Measurements from ENCODE around the gene VAX1.

Gene VAX1

GRCh38 chr10:117112220-117112619 is 25.9 kb downstream of the VAX1 start:
- Histone ChIP-seq H3K9ac (ENCODE audit: low read length) (no peak overlapping the region), H3K4me2 (ENCODE audit: low read depth, low read length, poor library complexity, severe bottlenecking) (no peak overlapping the region), H3K27ac (ENCODE audit: low read depth, low read length) (no peak overlapping the region), H3K27me3 (ENCODE audit: low read length) (no peaks in the 10 kb centered on the region), H3K4me3 (ENCODE audit: insufficient read depth, low read length, poor library complexity, severe bottlenecking) (no peak overlapping the region), H3F3A (ENCODE audit: insufficient read depth) (no peaks in the 10 kb centered on the region), H3K36me3 (ENCODE audit: low read length) (no peaks in the 10 kb centered on the region), H4K20me1 (ENCODE audit: low read depth, low read length) (no peaks in the 10 kb centered on the region), H3K9me3 (ENCODE audit: insufficient read depth, low read length) (no peaks in the 10 kb centered on the region), H3K79me2 (ENCODE audit: insufficient read depth, low read length) (no peaks in the 10 kb centered on the region), H3K9me2 (replicated peaks; ENCODE audit: insufficient read depth, low read length) (no peaks in the 10 kb centered on the region), H2AFZ (ENCODE audit: low read depth, low read length, severe bottlenecking) (no peak overlapping the region)
- no peak for TF ChIP-seq CTCF (IDR thresholded peaks at IDR 0.05; ENCODE audit: insufficient read depth, low read length, poor library complexity, severe bottlenecking)
- TF ChIP-seq EZH2phosphoT487 (conservative IDR thresholded peaks at IDR 0.05; ENCODE audit: low read length): no peak

- H3K27me3 ChIP-seq (ENCODE audit: low read length): no peaks in the 10 kb centered on the region
- H3K36me3 ChIP-seq (ENCODE audit: low read length): no peaks in the 10 kb centered on the region
- no peaks in the 10 kb centered on the region for H3K79me2 ChIP-seq (ENCODE audit: insufficient read depth, low read length)
- no peak overlapping the region for H3K9ac ChIP-seq (ENCODE audit: low read length)
- H3F3A ChIP-seq (ENCODE audit: insufficient read depth): no peaks in the 10 kb centered on the region
- TF ChIP-seq EZH2phosphoT487 (conservative IDR thresholded peaks at IDR 0.05; ENCODE audit: low read length): no peak
- H3K27ac ChIP-seq (ENCODE audit: low read depth, low read length): no peak overlapping the region
- H4K20me1 ChIP-seq (ENCODE audit: low read depth, low read length): no peaks in the 10 kb centered on the region
- no peaks in the 10 kb centered on the region for H3K9me3 ChIP-seq (ENCODE audit: insufficient read depth, low read length)
- H2AFZ ChIP-seq (ENCODE audit: low read depth, low read length, severe bottlenecking): no peak overlapping the region
- H3K4me3 ChIP-seq (ENCODE audit: insufficient read depth, low read length, poor library complexity, severe bottlenecking): no peak overlapping the region
- H3K9me2 ChIP-seq (replicated peaks; ENCODE audit: insufficient read depth, low read length): no peaks in the 10 kb centered on the region
- H3K4me2 ChIP-seq (ENCODE audit: low read depth, low read length, poor library complexity, severe bottlenecking): no peak overlapping the region
Observed at GRCh38 chr10:117107238-117107637, 30.8 kb downstream of the VAX1 start.

GRCh38 chr10:117096599-117097201 is 41.4 kb downstream of the VAX1 start:
- H3K4me2 ChIP-seq (ENCODE audit: low read depth, low read length, poor library complexity, severe bottlenecking): no peak overlapping the region
- H3K4me3 ChIP-seq (ENCODE audit: insufficient read depth, low read length, poor library complexity, severe bottlenecking): no peak overlapping the region
- H3K9ac ChIP-seq (ENCODE audit: low read length): no peak overlapping the region
- H3K27ac ChIP-seq (ENCODE audit: low read depth, low read length): no peak overlapping the region
- H3K9me3 ChIP-seq (ENCODE audit: insufficient read depth, low read length): no peaks in the 10 kb centered on the region
- no peaks in the 10 kb centered on the region for H3K27me3 ChIP-seq (ENCODE audit: low read length)
- no peaks in the 10 kb centered on the region for H4K20me1 ChIP-seq (ENCODE audit: low read depth, low read length)
- no peaks in the 10 kb centered on the region for H3F3A ChIP-seq (ENCODE audit: insufficient read depth)
- no peaks in the 10 kb centered on the region for H3K36me3 ChIP-seq (ENCODE audit: low read length)
- no peaks in the 10 kb centered on the region for H3K9me2 ChIP-seq (replicated peaks; ENCODE audit: insufficient read depth, low read length)
- TF ChIP-seq CTCF (IDR thresholded peaks at IDR 0.05; ENCODE audit: insufficient read depth, low read length, poor library complexity, severe bottlenecking) (no peak), EZH2phosphoT487 (conservative IDR thresholded peaks at IDR 0.05; ENCODE audit: low read length) (no peak)
- no peak overlapping the region for H2AFZ ChIP-seq (ENCODE audit: low read depth, low read length, severe bottlenecking)
- no peaks in the 10 kb centered on the region for H3K79me2 ChIP-seq (ENCODE audit: insufficient read depth, low read length)

GRCh38 chr10:117094856-117095255 is 43.2 kb downstream of the VAX1 start:
- TF ChIP-seq EZH2phosphoT487 (conservative IDR thresholded peaks at IDR 0.05; ENCODE audit: low read length): no peak
- TF ChIP-seq CTCF (IDR thresholded peaks at IDR 0.05; ENCODE audit: insufficient read depth, low read length, poor library complexity, severe bottlenecking): no peak
- Histone ChIP-seq H3F3A (ENCODE audit: insufficient read depth) (no peaks in the 10 kb centered on the region), H3K4me3 (ENCODE audit: insufficient read depth, low read length, poor library complexity, severe bottlenecking) (no peak overlapping the region), H3K36me3 (ENCODE audit: low read length) (no peaks in the 10 kb centered on the region), H3K79me2 (ENCODE audit: insufficient read depth, low read length) (no peaks in the 10 kb centered on the region), H3K27me3 (ENCODE audit: low read length) (no peaks in the 10 kb centered on the region), H3K9me3 (ENCODE audit: insufficient read depth, low read length) (no peaks in the 10 kb centered on the region), H3K9ac (ENCODE audit: low read length) (no peak overlapping the region), H2AFZ (ENCODE audit: low read depth, low read length, severe bottlenecking) (no peak overlapping the region), H3K27ac (ENCODE audit: low read depth, low read length) (no peak overlapping the region), H4K20me1 (ENCODE audit: low read depth, low read length) (no peaks in the 10 kb centered on the region), H3K9me2 (replicated peaks; ENCODE audit: insufficient read depth, low read length) (no peaks in the 10 kb centered on the region), H3K4me2 (ENCODE audit: low read depth, low read length, poor library complexity, severe bottlenecking) (no peak overlapping the region)
